K562 (cell line): Measurements from ENCODE around the gene MAP2K7. TPM values are rescaled to one million over a fixed set of nuclear protein-coding genes. Genes with fewer than 3 reads are reported as not detected.

Experiments
- LEF1 ChIP-seq: fragments of 450-650 bp; IDR thresholded peaks from 2 replicates; pipeline ENCODE4 v1.6.1; 2016; ENCODE audit warnings: mild to moderate bottlenecking
- NFYB ChIP-seq: IDR thresholded peaks from 2 replicates; pipeline ENCODE4 v1.6.1; 2011; ENCODE audit warnings: mild to moderate bottlenecking, moderate library complexity; ENCODE audit not compliant: insufficient read length; ENCODE audit errors: extremely low read depth
- PHF8 ChIP-seq: fragments of 200-600 bp; sonication (generic); IDR thresholded peaks from 2 replicates; pipeline ENCODE4 v1.6.1; 2012; ENCODE audit warnings: mixed run types, mild to moderate bottlenecking, inconsistent platforms, low read length, moderate library complexity, borderline replicate concordance
- PPARD ChIP-seq: fragments of 250-450 bp; sonication (Bioruptor Pico); IDR thresholded peaks from 2 replicates; pipeline ENCODE4 v1.8.0; 2022; ENCODE audit warnings: inconsistent platforms, mild to moderate bottlenecking, moderate library complexity
- RCOR1 ChIP-seq, 2 experiments: IDR thresholded peaks; 2 replicates each; pipeline ENCODE4 v1.6.1; 2012; ENCODE audit warnings: low read depth in 2 of 2, low read length in 2 of 2, borderline replicate concordance in 1 of 2, improper control_type of control experiment in 1 of 2
- RFX7 ChIP-seq: fragments of 250-450 bp; sonication (Bioruptor Pico); IDR thresholded peaks from 2 replicates; pipeline ENCODE4 v1.5.1; 2021; ENCODE audit warnings: mild to moderate bottlenecking
- STAT5B ChIP-seq: fragments of 250-450 bp; sonication (Bioruptor Pico); IDR thresholded peaks from 2 replicates; pipeline ENCODE4 v1.8.0; 2021; ENCODE audit warnings: mild to moderate bottlenecking, inconsistent platforms
- ZBTB7A ChIP-seq: IDR thresholded peaks from 2 replicates; pipeline ENCODE4 v1.6.1; 2011; ENCODE audit warnings: low read depth, mild to moderate bottlenecking, low read length, moderate library complexity, borderline replicate concordance; ENCODE audit not compliant: control insufficient read depth
- ZNF217 ChIP-seq: sonication (generic); formaldehyde crosslinking; IDR thresholded peaks from 2 replicates; pipeline ENCODE4 v1.8.0; 2022; ENCODE audit warnings: mild to moderate bottlenecking, missing genetic modification reagents
- ZNF354B ChIP-seq: fragments of 250-450 bp; sonication (Bioruptor Pico); IDR thresholded peaks from 2 replicates; pipeline ENCODE4 v1.4.0; 2020
- ZNF561 ChIP-seq: fragments of 450-650 bp; formaldehyde crosslinking; conservative IDR thresholded peaks from 2 replicates; pipeline ENCODE4 v1.4.0; 2020; ENCODE audit warnings: mild to moderate bottlenecking, moderate library complexity
- ZNF589 ChIP-seq: fragments of 200-800 bp; sonication (Bioruptor generic); IDR thresholded peaks from 2 replicates; pipeline ENCODE4 v1.6.1; 2016; ENCODE audit warnings: low read depth, missing genetic modification characterization, missing compliant biosample characterization
- ZNF77 ChIP-seq: fragments of 250-450 bp; sonication (Bioruptor Pico); IDR thresholded peaks from 2 replicates; pipeline ENCODE4 v1.5.0; 2020
- polyA plus RNA-seq, 8 experiments: library from polyadenylated mRNA; depleted of rRNA in 4 of 8; stranded (reverse) in 5 of 8; unstranded in 3 of 8; fragments of >200 nt; fragmentation: Nextera tagmentation in 2 of 8; fragmentation: Illumina TruSeq in 1 of 8; extraction: Ambion mirVana in 2 of 8; extraction: Trizol in 1 of 8; gene quantifications; 2 replicates each; pipeline versions ENCODE4 v1.2.1 to v1.2.3, GENCODE V29; 2011 to 2014; ENCODE audit warnings: inconsistent platforms in 1 of 8, missing spikeins in 1 of 8
- total RNA-seq, 7 experiments: library from RNA; depleted of rRNA in 6 of 7; stranded (reverse); fragments of >200 nt in 6 of 7; fragmentation: Illumina TruSeq in 2 of 7; extraction: Trizol in 2 of 7; gene quantifications; 2 replicates each; pipeline versions ENCODE4 v1.2.1 to v1.2.3, GENCODE V29; 2011 to 2021; ENCODE audit warnings: low replicate concordance in 1 of 7
- TF ChIP-seq, protein P1 (sequence below), 2 experiments: IDR thresholded peaks; 2 replicates each; pipeline ENCODE4 v1.6.1; 2011; ENCODE audit warnings: borderline replicate concordance in 1 of 2, control low read depth in 1 of 2, low read depth in 1 of 2, low read length in 1 of 2, mild to moderate bottlenecking in 1 of 2, mixed read lengths in 1 of 2, moderate library complexity in 1 of 2; ENCODE audit not compliant: insufficient read depth in 1 of 2, insufficient read length in 1 of 2, poor library complexity in 1 of 2, severe bottlenecking in 1 of 2; ENCODE audit errors: extremely low read depth in 1 of 2
- TF ChIP-seq, protein P2 (sequence below): fragments of 450-650 bp; IDR thresholded peaks from 2 replicates; pipeline ENCODE4 v1.6.1; 2016; ENCODE audit warnings: low read depth
- TF ChIP-seq, protein P3 (sequence below), 2 experiments: fragments of 450-650 bp in 1 of 2; sonication (generic) in 1 of 2; formaldehyde crosslinking in 1 of 2; IDR thresholded peaks in 1 of 2; conservative IDR thresholded peaks in 1 of 2; 2 replicates each; pipeline versions ENCODE4 v1.6.1 to v1.8.1; 2016 to 2023; ENCODE audit warnings: mild to moderate bottlenecking in 2 of 2, moderate library complexity in 2 of 2, inconsistent platforms in 1 of 2, missing genetic modification reagents in 1 of 2

The MAP2K7 gene
- total and polyA plus RNA-seq, 9 of the 15 experiments (the other 6 are each of a cell fraction or from before 2014, with no cell fraction given) = 0.51 to 45.8 (median 14.1) TPM

DNA sequence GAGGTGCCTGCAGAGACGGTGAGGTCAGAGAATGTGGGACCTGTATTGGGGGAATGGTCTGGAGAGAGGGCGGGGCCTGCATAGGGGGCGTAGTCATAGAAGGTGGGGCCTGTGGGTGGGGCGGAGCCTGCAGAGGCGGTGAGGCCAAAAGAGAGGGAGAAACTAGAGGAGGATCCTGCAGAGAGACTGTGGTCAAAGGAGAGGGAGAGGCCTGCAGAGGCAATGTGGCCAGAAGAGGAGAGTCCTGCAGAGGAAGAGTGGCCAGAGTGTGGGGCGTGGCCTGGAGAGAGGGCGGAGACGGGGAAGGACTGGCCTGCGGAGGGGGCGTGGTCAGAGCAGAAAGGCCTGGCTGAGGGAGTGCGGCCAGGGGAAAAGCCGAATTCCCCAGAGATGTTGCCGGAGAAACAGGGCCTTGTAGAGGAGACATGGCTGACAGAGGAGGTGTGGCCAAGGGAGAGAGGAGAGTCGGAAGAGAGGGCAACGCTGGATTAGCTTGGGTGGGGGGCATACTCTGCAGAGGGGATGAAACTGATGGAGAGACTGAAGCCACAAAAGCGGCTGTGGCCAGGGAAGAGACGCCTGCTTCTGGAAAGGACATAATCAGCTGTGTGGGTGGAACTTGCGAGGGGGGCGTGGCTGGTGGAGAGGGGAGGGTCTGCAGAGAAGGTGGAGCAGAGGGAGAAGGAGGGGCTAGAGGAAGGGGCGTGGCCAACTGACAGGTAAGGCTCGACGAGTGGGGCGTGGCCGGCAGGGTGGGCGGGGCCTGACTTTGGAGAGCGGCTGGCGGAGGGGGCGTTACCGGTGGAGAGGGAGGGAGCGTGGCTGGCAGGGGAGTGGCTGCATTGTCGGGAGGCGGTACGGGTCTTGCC lies 32.0 kb upstream of the MAP2K7 start (continued):
- TF ChIP-seq, protein P1, sequence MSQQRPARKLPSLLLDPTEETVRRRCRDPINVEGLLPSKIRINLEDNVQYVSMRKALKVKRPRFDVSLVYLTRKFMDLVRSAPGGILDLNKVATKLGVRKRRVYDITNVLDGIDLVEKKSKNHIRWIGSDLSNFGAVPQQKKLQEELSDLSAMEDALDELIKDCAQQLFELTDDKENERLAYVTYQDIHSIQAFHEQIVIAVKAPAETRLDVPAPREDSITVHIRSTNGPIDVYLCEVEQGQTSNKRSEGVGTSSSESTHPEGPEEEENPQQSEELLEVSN (IDR thresholded peaks at IDR 0.05; ENCODE audit: borderline replicate concordance in 1 of 2, extremely low read depth in 1 of 2, insufficient read depth in 1 of 2, insufficient read length in 1 of 2, low read depth in 1 of 2, low read length in 1 of 2, poor library complexity in 1 of 2, severe bottlenecking in 1 of 2) = no peak
- TF ChIP-seq STAT5B (CRISPR knock-in tag) (no peak), PHF8 (0 out of 2 replicates have a peak, but pooled peaks have one; percentile 8), ZNF589 (no peak), LEF1 (peak; percentile 11; the same call in 1 of the 2 replicates), NFYB (no peak), ZNF77 (CRISPR knock-in tag) (no peak), ZNF217 (CRISPR knock-in tag) (no peak), ZNF354B (CRISPR knock-in tag) (no peak), ZNF561 (no peak), PPARD (CRISPR knock-in tag) (no peak), ZBTB7A (no peak), RCOR1 (IDR thresholded peaks at IDR 0.05; ENCODE audit: borderline replicate concordance in 1 of 2, low read depth in 2 of 2, low read length in 2 of 2) (no peak), RFX7 (CRISPR knock-in tag) (no peak)
- TF ChIP-seq, protein P2, sequence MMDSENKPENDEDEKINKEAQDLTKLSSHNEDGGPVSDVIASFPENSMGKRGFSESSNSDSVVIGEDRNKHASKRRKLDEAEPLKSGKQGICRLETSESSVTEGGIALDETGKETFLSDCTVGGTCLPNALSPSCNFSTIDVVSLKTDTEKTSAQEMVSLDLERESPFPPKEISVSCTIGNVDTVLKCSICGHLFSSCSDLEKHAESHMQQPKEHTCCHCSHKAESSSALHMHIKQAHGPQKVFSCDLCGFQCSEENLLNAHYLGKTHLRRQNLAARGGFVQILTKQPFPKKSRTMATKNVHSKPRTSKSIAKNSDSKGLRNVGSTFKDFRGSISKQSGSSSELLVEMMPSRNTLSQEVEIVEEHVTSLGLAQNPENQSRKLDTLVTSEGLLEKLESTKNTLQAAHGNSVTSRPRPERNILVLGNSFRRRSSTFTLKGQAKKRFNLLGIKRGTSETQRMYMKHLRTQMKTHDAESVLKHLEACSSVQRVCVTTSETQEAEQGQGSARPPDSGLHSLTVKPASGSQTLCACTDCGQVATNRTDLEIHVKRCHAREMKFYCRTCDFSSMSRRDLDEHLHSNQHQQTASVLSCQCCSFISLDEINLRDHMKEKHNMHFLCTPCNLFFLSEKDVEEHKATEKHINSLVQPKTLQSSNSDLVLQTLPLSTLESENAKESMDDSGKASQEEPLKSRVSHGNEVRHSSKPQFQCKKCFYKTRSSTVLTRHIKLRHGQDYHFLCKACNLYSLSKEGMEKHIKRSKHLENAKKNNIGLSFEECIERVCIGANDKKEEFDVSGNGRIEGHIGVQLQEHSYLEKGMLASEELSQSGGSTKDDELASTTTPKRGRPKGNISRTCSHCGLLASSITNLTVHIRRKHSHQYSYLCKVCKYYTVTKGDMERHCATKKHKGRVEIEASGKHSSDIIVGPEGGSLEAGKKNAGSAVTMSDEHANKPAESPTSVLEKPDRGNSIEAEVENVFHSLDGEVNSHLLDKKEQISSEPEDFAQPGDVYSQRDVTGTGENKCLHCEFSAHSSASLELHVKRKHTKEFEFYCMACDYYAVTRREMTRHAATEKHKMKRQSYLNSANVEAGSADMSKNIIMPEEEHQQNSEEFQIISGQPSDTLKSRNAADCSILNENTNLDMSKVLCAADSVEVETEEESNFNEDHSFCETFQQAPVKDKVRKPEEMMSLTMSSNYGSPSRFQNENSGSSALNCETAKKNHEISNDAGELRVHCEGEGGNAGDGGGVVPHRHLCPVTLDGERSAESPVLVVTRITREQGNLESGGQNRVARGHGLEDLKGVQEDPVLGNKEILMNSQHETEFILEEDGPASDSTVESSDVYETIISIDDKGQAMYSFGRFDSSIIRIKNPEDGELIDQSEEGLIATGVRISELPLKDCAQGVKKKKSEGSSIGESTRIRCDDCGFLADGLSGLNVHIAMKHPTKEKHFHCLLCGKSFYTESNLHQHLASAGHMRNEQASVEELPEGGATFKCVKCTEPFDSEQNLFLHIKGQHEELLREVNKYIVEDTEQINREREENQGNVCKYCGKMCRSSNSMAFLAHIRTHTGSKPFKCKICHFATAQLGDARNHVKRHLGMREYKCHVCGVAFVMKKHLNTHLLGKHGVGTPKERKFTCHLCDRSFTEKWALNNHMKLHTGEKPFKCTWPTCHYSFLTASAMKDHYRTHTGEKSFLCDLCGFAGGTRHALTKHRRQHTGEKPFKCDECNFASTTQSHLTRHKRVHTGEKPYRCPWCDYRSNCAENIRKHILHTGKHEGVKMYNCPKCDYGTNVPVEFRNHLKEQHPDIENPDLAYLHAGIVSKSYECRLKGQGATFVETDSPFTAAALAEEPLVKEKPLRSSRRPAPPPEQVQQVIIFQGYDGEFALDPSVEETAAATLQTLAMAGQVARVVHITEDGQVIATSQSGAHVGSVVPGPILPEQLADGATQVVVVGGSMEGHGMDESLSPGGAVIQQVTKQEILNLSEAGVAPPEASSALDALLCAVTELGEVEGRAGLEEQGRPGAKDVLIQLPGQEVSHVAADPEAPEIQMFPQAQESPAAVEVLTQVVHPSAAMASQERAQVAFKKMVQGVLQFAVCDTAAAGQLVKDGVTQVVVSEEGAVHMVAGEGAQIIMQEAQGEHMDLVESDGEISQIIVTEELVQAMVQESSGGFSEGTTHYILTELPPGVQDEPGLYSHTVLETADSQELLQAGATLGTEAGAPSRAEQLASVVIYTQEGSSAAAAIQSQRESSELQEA = no peak
- TF ChIP-seq, protein P3, sequence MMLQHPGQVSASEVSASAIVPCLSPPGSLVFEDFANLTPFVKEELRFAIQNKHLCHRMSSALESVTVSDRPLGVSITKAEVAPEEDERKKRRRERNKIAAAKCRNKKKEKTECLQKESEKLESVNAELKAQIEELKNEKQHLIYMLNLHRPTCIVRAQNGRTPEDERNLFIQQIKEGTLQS (IDR thresholded peaks at IDR 0.05) = no peak
- TF ChIP-seq, protein P3 (CRISPR knock-in tag; conservative IDR thresholded peaks at IDR 0.05) = no peak
